HG02981 (cell line): Measurements from ENCODE around the gene PTGER1.

Source experiments
- ATAC-seq: cut with Tn5 transposase; IDR thresholded peaks from one replicate; pipeline ENCODE4 v1.9.1; 2021; ENCODE audit warnings: mild to moderate bottlenecking, moderate library complexity; ENCODE audit not compliant: unreplicated experiment

PTGER1 gene

GRCh38 chr19:14503285-14503684 is 28.1 kb upstream of the PTGER1 start:
- no peak for ATAC-seq

DNA sequence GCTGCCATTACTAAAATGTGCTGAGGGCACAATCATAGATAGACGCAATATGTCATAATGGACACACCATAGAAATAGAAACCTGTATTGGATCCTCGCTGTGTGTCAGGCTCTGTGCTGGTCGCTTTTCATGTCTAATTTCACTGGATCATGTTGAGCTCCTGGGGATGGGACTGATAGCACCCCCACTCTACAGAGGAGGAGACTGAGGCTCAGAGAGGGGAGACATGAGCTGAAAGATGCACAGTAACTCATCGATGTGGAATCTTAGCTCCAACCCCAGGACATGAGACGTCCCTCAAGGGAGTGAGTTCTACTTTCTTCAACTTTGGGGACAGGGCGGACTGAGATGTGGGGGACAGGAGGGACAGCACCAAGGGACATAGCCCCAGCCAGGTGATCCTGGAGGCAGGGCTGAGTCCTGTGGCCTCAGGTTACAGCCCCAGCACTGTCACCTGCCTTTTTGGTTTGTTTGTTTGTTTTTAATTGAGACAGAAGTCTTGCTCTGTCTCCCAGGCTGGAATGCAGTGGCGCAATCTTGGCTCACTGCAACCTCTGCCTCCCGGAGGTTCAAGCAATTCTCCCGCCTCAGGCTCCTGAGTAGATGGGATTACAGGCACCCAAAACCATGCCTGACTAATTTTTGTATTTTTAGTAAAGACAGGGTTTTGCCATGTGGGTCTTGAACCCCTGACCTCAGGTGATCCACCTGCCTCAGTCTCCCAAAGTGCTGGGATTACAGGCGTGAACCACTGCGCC is 27.4 kb upstream of the PTGER1 start:
- no peak for ATAC-seq

GRCh38 chr19:14497228-14497921 is 22.2 kb upstream of the PTGER1 start:
- ATAC-seq: no peak

- no peak for ATAC-seq
Observed at GRCh38 chr19:14496834-14497227, 21.7 kb upstream of the PTGER1 start.

DNA sequence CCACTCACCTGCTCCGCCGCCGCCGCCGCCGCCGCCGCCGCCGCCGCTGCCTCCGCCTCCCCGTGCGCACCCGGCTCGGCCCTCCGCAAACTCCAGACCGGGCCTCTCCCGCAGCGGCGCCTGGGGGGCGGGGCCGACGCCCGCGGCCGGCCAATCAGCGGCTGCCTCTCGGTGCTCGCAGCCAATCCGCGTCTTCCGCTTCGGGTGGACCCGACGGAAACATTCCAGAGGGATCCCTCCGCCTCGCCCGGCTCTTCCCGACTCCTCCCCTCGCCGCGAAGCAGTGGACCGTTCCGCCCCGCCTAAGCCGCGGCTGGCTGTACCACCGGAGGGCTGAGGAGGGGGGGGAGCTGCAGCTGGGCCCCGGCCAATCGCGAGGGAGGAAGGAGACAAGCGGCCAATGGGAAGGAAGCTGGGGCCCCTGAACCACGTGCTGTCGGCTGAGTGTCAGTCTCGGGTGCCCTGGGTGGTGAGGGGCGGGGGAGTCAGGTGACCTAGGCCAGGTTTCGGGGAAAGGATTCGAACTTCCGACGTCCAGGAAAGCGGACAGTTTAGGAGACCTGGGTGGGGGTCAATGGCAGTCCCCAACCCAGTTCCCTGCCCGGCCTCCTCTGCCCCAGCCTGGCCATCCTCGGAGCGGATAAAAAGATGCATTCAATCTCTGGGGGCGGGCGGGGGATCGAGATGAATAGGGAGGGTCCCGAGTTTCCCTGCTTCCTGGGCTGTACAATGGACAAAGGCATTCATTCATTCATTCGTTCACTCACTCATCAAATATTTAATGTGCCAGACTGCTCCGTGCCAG is 21.1 kb upstream of the PTGER1 start, which contains the start of gene GIPC1:
GIPC1 (minus strand) TSS at position 99 of the 805 bp plus-strand sequence. CDS start 13,151 bp downstream, outside the sequence.
- ATAC-seq: peak; percentile 77

DNA sequence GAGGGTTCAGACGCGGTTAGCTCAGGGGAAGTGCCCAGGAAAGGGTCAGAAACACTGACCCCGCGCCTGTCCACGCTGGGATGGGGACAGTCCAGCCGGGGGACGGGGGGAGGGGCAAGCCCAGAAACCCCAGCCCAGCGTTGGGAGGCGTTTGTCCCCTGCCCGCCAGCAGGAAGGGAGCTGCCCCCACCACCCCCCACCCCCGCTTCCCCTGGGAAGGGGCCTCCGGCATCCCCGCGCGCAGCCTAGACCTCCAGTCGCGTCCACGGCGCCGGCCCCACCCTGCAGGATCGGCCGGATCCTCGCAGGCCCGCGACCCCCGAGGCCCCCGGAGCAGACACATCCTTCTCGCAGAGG is 20.5 kb upstream of the PTGER1 start:
- no peak for ATAC-seq

GRCh38 chr19:14494910-14495671 is 19.9 kb upstream of the PTGER1 start:
- no peak for ATAC-seq

DNA sequence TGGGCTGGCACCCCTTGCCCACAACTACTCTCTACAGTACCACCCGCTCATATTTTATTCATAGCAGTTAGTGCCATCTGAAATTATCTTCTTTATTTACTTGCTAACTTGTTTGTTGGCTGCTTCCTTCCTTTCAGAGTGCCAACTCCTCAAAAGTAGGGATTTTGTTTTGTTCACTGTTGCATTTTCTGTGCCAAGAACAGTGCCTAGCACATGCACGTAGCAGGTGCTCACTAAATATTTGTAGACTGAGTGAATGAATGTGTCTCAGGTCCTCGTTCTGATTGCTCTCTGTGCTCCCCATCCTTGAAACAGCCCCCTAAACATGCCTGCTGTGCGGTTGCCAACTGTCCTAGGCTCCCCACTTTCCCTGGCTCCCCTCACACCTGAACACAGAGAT is 19.3 kb upstream of the PTGER1 start:
- no peak for ATAC-seq

DNA sequence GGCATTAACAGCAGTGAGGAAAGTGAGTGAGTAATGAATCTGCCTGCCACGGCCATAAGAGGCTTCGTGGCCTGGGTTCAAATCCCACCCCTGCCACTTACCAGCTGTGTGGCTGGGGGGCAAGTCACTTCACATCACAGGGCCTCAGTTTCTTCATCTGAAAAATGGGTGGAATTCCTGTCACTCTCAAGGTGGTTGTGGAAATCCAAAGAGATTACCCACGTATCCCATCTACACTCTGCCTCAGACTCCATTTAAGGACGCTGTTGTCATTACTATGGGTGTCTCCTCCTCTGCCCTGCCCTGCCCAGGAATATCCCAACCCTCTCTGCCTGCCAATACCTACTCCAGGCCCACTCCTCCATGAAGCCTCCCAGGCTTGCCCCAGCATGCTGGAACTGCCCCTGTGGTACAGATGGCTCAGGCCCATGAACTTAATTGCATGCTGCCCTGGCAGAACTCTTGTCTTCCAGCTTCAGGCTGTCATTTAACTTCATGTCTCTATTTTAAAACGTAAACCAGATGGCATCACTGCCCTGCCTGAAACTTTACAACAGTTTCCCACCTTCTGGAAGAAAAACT is 17.7 kb upstream of the PTGER1 start:
- ATAC-seq: no peak

GRCh38 chr19:14487370-14488125 is 12.4 kb upstream of the PTGER1 start:
- no peak for ATAC-seq

DNA sequence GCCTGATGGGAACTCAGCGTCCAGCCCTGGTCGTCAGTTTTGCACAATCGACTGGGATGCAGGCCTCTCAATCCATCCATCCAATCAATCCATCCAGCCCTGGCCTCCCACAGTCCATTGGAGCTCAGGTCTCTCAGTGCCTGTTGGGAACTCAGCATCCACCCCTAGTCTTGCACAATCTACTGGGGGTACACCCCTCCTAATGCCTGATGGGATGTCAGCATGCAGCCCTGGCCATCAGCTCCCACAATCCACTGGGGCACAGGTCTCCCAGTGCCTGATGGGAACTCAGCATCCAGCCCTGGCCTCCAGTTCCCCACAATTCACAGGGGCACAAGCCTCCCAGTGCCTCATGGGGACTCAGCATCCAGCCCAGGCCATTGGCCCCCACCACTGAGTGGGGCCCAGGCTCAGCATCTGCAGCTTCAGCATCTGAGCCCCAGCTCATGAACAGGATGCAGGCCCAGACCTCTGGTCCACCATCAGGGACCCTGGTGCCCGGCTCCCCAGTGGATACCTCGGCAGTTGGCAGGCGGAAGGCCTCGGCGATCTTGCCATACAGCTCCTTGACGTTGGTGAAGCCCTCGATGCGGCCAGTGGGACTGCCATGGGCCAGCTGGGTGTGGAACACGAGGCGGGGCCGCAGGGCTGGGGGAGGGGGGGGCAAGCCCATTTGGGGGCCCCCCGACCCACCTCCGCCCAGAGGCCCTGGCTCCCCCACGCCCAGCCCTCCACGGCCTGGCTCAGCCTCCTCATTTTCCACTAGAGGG is 7.2 kb upstream of the PTGER1 start:
- no peak for ATAC-seq

DNA sequence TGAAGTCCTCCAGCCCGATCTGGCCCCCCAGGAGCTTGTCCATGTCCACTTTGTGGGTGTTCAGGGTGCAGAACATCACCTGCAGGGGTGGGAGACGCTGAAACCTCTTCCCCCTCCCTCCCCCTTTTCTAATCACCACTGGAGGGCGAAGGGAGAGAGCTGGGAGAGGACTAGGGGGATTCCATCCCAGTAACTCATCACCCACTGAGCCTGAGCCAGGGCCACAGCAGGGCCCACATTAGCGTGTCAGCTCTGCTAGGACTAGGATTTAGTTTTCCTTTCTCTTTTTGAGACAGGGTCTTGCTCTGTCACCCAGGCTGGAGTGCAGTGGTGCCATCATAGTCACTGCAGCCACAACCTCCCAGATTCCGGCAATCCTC is 5.5 kb upstream of the PTGER1 start:
- no peak for ATAC-seq

DNA sequence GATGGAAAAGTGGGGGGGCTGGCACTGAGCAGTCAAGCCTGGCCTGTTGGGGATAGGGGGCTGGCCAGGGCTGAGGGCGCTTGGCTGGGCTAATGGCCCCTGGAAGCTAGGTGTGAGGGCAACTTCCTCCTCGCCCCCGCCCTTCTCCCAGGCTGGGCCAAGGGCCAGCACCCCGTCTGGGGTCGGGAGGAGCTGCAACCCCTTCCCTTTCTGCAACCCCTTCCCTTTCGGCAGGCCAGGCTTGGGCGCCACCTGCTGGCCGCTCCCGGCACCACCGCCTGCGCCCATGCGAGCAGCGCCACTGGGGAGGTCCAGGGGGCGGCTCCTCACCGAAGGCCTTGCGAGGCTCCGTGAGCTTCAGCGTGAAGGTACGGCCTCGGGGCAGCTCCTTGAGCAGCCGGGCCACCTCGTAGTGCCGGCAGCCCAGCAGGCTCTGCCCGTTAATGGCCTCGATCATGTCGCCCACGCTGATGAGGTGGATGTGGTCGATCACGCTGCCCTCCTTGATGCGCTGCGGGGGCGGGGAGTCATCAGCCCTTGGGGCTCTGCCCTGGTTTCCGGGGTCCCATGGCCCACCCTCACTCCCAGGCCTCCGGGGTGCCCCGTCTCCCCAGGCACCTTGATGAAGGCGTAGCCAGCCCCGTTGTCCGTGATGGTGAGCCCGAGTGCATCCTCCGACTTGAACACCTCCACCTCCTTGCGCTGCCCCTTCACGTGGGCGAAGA is 5.0 kb upstream of the PTGER1 start:
- ATAC-seq: no peak

- ATAC-seq: no peak
Observed at GRCh38 chr19:14479309-14479974, 4.3 kb upstream of the PTGER1 start.

DNA sequence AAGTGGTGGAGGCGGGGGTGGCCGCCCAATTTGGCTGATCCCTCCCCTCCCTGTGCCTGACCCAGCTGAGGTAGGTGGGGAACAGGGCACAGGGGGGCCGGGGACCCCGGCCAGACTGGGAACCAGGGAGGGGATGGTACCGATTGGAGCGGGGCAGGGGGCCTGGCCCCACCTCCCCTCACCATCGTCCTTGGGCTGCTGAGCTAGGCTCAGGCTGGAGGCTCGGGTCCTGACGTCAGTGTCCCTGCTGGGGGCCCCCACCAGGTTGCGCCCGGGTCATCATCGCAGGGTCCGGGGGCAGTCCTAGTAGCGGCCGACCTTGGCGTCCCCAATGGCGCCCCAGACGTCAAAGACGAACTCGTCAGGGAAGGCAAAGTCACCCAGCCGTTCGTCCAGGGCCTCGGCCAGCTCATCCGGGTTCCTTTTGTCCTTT is 3.0 kb upstream of the PTGER1 start:
- ATAC-seq: no peak

- ATAC-seq: no peak
Observed at GRCh38 chr19:14477418-14478112, 2.4 kb upstream of the PTGER1 start.

DNA sequence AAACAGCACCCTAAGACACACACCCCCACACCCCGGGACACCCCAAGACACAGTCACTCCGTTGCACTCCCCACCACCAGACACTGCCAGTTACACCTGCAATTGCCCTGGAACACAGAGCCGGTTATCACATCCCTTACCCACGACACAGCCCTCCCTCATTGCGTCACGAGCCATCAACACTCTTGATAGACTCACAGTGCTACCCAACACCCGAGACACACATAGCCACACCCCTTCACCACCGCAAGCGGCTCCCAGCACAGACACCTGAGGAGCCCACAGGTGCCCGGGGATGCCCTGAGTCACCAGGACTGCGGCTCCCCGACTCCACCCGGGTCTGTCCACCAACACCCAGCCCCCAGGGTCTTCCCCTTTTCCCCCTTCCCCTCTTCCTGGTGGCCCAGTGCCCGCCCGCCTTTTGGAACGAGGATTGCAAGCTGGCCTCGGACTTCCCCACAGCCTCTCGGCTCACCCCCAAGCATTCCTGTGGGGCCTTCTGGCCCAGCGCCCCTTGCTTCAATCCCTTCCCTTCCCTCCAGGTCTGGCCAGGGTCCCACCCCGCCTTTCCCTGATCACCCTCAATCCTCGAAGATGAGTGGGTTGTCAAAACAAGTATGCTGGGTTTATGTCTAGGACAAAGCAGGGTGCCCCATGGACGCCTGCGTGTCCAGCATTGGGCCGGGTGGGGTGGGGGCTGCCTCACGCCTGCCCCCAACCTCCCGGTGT is 1.7 kb upstream of the PTGER1 start:
- ATAC-seq: no peak
